Ishikawa (cell line): ENCODE results near the gene ATP1A1.

Experiments
- CEBPB ChIP-seq: IDR thresholded peaks from 2 replicates; pipeline ENCODE4 v1.6.1; 2012
- CREB1 ChIP-seq: IDR thresholded peaks from 2 replicates; pipeline ENCODE4 v1.6.1; 2012; ENCODE audit warnings: low read depth
- EGR1 ChIP-seq: IDR thresholded peaks from 2 replicates; pipeline ENCODE4 v1.6.1; 2012
- EP300 ChIP-seq: IDR thresholded peaks from 2 replicates; pipeline ENCODE4 v1.6.1; 2012; ENCODE audit warnings: borderline replicate concordance
- FOXM1 ChIP-seq: IDR thresholded peaks from 2 replicates; pipeline ENCODE4 v1.6.1; 2012; ENCODE audit warnings: low read depth, borderline replicate concordance
- MAX ChIP-seq: IDR thresholded peaks from 2 replicates; pipeline ENCODE4 v1.6.1; 2012
- NFIC ChIP-seq: IDR thresholded peaks from 2 replicates; pipeline ENCODE4 v1.6.1; 2012
- RAD21 ChIP-seq: IDR thresholded peaks from 2 replicates; pipeline ENCODE4 v1.6.1; 2012; ENCODE audit warnings: low read depth
- REST ChIP-seq: IDR thresholded peaks from 2 replicates; pipeline ENCODE4 v1.6.1; 2012; ENCODE audit warnings: low read depth, mild to moderate bottlenecking
- TAF1 ChIP-seq: IDR thresholded peaks from 2 replicates; pipeline ENCODE4 v1.6.1; 2012; ENCODE audit warnings: low read depth, mild to moderate bottlenecking
- TCF12 ChIP-seq: IDR thresholded peaks from 2 replicates; pipeline ENCODE4 v1.6.1; 2012; ENCODE audit warnings: low read depth
- TEAD4 ChIP-seq: IDR thresholded peaks from 2 replicates; pipeline ENCODE4 v1.6.1; 2012
- USF1 ChIP-seq: IDR thresholded peaks from 2 replicates; pipeline ENCODE4 v1.6.1; 2012
- YY1 ChIP-seq: IDR thresholded peaks from 2 replicates; pipeline ENCODE4 v1.6.1; 2012; ENCODE audit warnings: low read depth
- ZBTB7A ChIP-seq: IDR thresholded peaks from 2 replicates; pipeline ENCODE4 v1.6.1; 2012; ENCODE audit warnings: low read depth

ATP1A1 gene

GRCh38 chr1:116429821-116430374, 56.9 kb downstream of the ATP1A1 start:
- no peak for TF ChIP-seq YY1
- TF ChIP-seq EP300: no peak
- TF ChIP-seq USF1: no peak
- TF ChIP-seq ZBTB7A: no peak
- no peak for TF ChIP-seq TEAD4
- TF ChIP-seq REST: no peak
- TF ChIP-seq TAF1: no peak
- no peak for TF ChIP-seq CREB1
- no peak for TF ChIP-seq NFIC
- no peak for TF ChIP-seq EGR1
- no peak for TF ChIP-seq TCF12
- TF ChIP-seq CEBPB: no peak
- no peak for TF ChIP-seq RAD21
- TF ChIP-seq MAX: no peak
- TF ChIP-seq FOXM1: no peak

GRCh38 chr1:116431870-116432500, 58.9 kb downstream of the ATP1A1 start:
- TF ChIP-seq EP300 (no peak), EGR1 (no peak), NFIC (no peak), RAD21 (no peak), TCF12 (no peak), FOXM1 (no peak), YY1 (no peak), TEAD4 (no peak), CEBPB (no peak), MAX (no peak), CREB1 (no peak), USF1 (no peak), REST (no peak), TAF1 (no peak)

- no peak for TF ChIP-seq TEAD4
- TF ChIP-seq ZBTB7A: no peak
- no peak for TF ChIP-seq MAX
- TF ChIP-seq TAF1: no peak
- no peak for TF ChIP-seq RAD21
- TF ChIP-seq CEBPB: no peak
- TF ChIP-seq YY1: no peak
- TF ChIP-seq TCF12: no peak
- TF ChIP-seq EP300: no peak
- no peak for TF ChIP-seq FOXM1
- no peak for TF ChIP-seq NFIC
- TF ChIP-seq EGR1: no peak
These were observed 59.7 kb downstream of the ATP1A1 start for GRCh38 chr1:116432655-116433265.

GRCh38 chr1:116433275-116434257, 60.5 kb downstream of the ATP1A1 start:
- TF ChIP-seq RAD21 (no peak), TEAD4 (peak; percentile 9; the same call in 1 of the 2 replicates), NFIC (peak; percentile 50), CEBPB (no peak), TAF1 (no peak), REST (no peak), EGR1 (no peak), YY1 (no peak), ZBTB7A (no peak), USF1 (no peak), TCF12 (0 out of 2 replicates have a peak, but pooled peaks have one; percentile 21), EP300 (no peak), CREB1 (no peak), FOXM1 (no peak), MAX (no peak; the same call in 1 of the 2 replicates)
